ENCODE measurements around the gene HOXA4.

The HOXA4 gene

GRCh38 chr7:27169658-27170425 lies 39.3 kb upstream of the HOXA4 start:
- TF ChIP-seq CTCF (IDR thresholded peaks at IDR 0.05; ENCODE audit: low read depth, low read length, missing control alignments), result no peak
- no peak overlapping the region for H3K4me3 ChIP-seq (ENCODE audit: low read depth, low read length)
- no peak for DNase-seq (ENCODE audit: low read depth)
- in situ Hi-C loops (cut with HindIII; ENCODE audit: low sequenced_read_pairs), result loop anchor here (25.0 kb wide), 1 partner anchor 1008 kb away; the partner anchor contains the start of gene NFE2L3

GRCh38 chr7:27168265-27168947 lies 37.8 kb upstream of the HOXA4 start:
- in situ Hi-C loops (cut with HindIII; ENCODE audit: low sequenced_read_pairs), result loop anchor here (25.0 kb wide), 1 partner anchor 1006 kb away; the partner anchor contains the start of gene NFE2L3
- no peak for TF ChIP-seq CTCF (IDR thresholded peaks at IDR 0.05; ENCODE audit: low read depth, low read length, missing control alignments)
- no peak overlapping the region for H3K4me3 ChIP-seq (ENCODE audit: low read depth, low read length)
- no peak for DNase-seq (ENCODE audit: low read depth)

GRCh38 chr7:27167916-27168264 lies 37.3 kb upstream of the HOXA4 start:
- no peak for DNase-seq (ENCODE audit: low read depth)
- H3K4me3 ChIP-seq (ENCODE audit: low read depth, low read length), result no peak overlapping the region
- in situ Hi-C loops (cut with HindIII; ENCODE audit: low sequenced_read_pairs), result loop anchor here (25.0 kb wide), 1 partner anchor 1006 kb away; the partner anchor contains the start of gene NFE2L3
- no peak for TF ChIP-seq CTCF (IDR thresholded peaks at IDR 0.05; ENCODE audit: low read depth, low read length, missing control alignments)

- in situ Hi-C loops (cut with HindIII; ENCODE audit: low sequenced_read_pairs), result loop anchor here (25.0 kb wide), 1 partner anchor 1005 kb away; the partner anchor contains the start of gene NFE2L3
- DNase-seq (ENCODE audit: low read depth), result no peak
- TF ChIP-seq CTCF (IDR thresholded peaks at IDR 0.05; ENCODE audit: low read depth, low read length, missing control alignments), result no peak
- no peak overlapping the region for H3K4me3 ChIP-seq (ENCODE audit: low read depth, low read length)
Observed at GRCh38 chr7:27166531-27167505, 36.3 kb upstream of the HOXA4 start.

GRCh38 chr7:27165996-27166530 lies 35.5 kb upstream of the HOXA4 start:
- H3K4me3 ChIP-seq (ENCODE audit: low read depth, low read length), result no peak overlapping the region
- in situ Hi-C loops (cut with HindIII; ENCODE audit: low sequenced_read_pairs), result loop anchor here (25.0 kb wide), 1 partner anchor 1004 kb away; the partner anchor contains the start of gene NFE2L3
- TF ChIP-seq CTCF (IDR thresholded peaks at IDR 0.05; ENCODE audit: low read depth, low read length, missing control alignments), result no peak
- no peak for DNase-seq (ENCODE audit: low read depth)
